Middle frontal gyrus (tissue), 1 donor: Measurements from ENCODE around the gene FOXO1.
A peak's percentile ranks its signal among the peaks of the same experiment; 100 is the strongest.

ENCODE experiments used
- DNase-seq: peaks from one replicate; pipeline ENCODE4 v3.0.0-alpha.2; 2015; ENCODE audit warnings: low spot score; ENCODE audit errors: extremely low spot score

FOXO1 gene

DNA sequence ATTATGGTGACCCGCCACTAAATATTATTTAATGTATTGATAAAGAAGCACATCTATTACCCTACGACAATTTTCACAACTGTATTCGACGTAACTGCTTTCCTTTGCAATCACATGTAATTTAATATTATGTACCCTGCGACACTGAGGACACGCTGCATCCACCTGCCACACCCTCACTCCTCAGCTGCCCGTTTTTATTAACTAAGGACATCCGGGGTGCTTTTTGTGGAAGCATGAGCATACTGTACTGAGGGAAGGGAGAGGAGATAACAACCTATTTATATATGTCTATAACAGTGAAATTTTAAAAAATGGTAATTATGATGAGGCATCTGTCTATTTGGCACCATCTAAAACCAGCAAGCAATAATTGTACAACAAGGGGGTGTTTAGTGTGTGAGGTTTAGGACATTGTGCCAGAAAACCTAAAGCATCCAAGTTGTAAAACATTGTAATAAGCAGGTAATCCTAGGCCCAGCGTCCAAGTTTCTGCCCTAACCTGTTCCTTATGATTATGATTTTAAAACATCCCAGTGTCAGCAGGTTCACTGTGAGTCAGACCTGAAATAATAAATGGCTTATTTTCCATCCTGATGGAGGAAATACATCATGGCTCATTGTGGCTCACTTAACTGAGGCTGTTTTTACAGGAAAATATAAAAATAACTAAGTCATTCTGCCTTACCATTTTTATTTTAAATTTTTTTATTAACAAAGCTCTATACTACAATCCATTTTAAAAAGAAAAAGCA is 56.3 kb downstream of the FOXO1 start:
- no peak for DNase-seq

- DNase-seq: no peak
These were observed 58.1 kb downstream of the FOXO1 start for GRCh38 chr13:40608308-40608707.

DNA sequence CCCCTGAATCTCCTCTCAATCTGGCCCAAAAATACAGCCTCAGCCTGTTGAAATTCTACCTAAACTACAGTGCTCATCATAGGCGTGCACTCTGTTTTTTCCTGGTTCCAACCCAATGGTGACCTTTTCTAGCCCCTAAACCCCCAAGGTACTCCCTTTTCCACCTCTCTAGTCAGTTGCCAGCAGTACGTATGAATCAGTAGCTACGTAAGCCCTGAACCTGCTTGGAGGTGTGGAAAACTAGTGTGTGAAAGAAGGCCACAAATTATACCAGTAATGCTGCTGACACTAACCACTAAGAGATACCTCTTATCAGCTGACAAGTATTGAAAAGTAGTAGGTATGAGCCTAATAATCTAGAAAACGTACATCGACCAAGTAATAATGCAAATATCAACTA is 60.9 kb downstream of the FOXO1 start:
- DNase-seq: no peak

GRCh38 chr13:40604135-40604534 is 62.3 kb downstream of the FOXO1 start:
- no peak for DNase-seq

DNA sequence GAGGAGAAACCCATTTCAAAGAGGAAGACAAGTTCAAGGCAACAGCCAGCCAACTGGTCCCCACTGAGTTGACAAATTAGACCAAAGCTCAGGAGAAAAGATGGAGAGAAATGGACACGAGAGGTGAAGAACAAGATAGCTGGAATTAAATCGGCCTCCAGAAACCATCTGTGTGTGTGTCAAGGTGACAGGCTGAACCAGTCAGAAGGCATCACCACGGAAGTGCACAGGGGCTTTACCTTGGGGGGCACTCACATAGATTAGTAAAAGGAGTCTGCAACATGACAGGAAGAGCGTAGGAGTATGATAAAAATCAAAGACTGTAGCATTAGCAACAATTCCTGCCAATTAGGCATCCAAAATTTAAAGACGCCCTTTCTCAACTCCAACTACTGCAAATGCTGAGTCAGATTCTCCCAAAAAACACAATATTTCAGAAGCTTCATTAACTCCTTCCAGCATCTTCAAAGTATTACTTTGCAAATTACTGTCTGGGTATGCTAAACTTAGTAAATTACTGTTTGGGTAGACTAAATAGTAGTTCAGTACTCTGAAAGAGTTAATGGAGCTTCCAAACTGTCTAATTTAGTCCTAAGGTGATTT is 66.2 kb downstream of the FOXO1 start:
- no peak for DNase-seq

- DNase-seq: no peak
These were observed 66.7 kb downstream of the FOXO1 start for GRCh38 chr13:40599747-40600146.

GRCh38 chr13:40599124-40599523 is 67.3 kb downstream of the FOXO1 start:
- DNase-seq: no peak

DNA sequence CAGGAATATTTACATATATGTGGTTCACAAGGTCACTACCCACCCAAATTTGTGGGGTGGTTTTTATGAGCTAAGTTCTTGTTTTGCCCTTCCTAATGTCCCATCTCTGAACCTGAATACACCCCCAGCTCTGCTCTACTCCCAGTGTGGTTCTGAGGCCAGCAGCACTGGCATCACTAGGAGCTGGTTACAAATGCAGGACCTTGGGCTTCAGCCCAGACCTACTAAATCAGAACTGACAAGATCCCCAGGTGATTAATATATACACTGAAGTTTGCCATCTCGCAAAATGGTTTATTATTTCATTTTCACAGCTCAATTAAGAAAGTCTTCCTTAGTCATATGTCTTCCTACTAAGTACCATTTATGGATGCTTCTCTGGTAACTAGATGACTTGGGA is 67.9 kb downstream of the FOXO1 start:
- no peak for DNase-seq

DNA sequence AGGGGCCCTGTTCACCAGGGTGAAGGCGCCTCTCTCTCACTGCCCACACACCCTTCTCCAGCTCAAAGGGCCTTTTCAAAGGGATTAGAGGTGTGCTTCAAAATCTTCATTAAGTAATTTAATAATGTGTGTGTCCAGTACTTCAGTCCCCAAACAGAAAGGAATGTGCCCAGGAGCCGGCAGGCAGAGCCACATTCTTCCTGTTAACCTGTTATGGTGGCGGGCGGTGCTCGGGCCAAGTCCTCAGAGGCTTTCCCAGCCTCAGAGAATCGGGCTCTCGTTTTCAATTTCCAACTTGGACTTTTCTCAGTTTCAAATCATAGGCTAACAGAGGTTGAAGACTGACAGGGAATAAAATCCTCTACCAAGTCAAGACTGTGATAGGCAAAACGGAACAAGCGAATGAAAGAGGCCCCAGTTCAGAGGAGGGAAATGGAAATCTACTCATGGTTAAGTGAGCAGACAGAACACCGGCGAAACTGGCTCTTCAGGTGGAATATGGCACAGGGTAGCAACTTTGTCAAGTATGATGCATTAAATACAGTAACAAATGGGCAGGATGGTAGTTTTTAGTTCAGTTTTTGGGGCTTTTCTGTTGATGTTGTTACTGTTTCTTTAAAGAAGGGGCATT is 68.6 kb downstream of the FOXO1 start:
- DNase-seq: no peak

GRCh38 chr13:40596484-40596883 is 70.0 kb downstream of the FOXO1 start:
- DNase-seq: no peak

DNA sequence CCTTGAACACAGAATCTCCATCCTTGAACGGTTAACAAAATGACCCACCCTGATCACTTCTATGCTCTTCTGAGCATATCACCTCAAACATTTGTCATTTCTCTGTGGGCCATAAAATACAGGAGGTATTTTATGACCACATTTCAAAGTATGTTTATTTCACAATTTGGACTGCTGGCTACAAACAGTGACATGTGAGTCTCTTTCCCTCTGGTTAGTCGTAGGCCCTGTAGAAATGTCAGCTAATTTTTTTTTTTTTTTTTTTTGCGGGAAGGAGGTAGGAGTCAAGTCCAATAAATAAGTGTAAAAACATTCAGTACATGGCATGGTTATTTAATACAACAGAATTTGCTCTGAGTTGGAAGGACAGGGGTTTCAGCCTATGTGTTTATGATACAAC is 70.7 kb downstream of the FOXO1 start:
- no peak for DNase-seq

DNA sequence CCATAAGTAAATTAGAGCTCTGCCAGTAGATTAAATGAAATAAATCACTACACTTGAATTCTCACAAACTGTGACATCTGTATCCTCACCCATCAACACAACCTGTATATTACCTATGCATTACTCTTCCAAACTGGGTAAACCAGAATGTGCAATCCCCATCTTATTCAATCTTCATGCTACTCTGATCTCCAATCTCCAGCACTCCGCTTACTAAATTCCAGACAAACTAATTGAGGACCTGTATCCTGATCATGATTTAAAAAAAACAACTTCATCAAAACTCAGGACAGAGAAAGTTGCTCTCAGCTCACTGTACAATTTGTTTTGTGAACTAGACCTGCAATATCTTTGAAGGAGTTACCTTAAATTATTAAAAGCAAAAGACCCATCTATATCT is 74.4 kb downstream of the FOXO1 start:
- DNase-seq: no peak

DNA sequence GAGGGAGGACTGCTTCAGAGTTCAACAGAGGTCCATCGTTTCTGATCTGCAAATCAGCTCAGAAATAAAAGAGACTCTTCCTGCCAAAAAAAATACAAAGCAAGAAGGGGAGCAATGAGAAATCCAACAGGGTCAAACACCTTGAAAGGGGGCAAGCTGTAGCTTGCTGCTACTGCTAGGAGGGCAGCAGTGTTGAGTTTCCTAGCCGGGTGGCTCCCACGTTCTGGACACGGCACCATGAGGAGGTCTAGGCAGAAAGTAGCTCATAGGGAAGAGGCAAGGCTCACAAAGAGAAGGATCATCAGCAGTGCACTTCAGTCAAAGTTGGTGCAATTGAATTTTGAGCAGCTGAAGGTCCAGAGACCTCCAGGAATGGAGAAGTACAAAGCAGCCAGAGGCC is 75.3 kb downstream of the FOXO1 start:
- no peak for DNase-seq

- DNase-seq: no peak
These were observed 76.2 kb downstream of the FOXO1 start for GRCh38 chr13:40590112-40590862.

DNA sequence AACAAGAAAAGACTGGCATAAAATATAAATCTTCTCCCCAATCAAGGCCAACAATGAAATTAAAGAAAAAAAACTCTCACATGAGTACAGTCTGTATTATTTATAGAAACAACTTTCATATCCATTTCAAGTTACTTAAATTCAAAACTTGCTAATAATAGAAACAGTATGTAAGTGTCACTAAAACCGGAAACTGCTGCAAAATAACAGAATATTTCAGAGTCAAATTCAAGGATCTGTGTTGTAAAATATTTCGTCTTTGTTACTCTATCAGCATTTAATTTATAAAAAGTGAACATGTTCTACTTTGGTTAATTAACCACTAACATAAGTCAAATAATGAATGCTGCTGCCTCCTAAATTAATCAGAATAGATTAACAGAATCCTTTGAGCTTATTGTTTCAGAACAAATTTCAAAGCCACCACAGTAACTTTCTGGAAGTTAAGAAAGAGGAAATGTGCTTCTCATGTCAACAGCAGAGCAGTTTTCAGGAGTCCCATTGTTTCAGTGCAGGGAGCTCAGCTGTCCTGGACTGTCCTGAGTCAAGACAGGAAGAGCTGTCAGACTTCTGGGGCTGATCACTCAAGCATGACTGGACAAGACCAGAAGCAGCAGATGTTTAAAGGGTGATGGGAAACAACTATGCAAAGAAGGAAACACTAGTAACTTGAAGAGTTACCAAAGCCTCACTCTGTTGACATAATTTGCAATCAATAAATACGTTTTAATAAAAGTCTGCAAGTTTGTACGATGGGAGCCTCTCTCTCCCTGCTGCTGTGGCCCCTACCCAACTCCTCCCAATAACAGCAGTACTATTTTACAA is 76.9 kb downstream of the FOXO1 start:
- DNase-seq: no peak

DNA sequence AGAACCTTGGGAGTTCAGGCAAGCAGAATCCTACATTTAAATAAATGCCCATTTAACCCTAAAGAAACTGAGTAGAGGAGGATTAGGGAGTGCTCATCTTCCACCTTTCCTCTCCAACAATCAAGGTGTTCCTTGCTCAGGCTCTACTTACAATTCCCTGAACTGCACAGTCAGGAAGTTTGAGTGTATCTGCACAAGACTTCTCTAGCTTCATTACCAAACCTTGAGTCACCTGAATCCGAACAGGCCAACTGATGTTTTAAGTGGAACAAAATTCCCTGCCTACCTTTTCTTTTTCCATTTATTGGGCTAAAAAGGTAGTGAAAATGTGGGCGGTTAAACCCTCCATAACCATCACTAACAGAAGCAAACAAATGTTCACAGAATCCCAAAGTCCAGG is 78.3 kb downstream of the FOXO1 start:
- no peak for DNase-seq

DNA sequence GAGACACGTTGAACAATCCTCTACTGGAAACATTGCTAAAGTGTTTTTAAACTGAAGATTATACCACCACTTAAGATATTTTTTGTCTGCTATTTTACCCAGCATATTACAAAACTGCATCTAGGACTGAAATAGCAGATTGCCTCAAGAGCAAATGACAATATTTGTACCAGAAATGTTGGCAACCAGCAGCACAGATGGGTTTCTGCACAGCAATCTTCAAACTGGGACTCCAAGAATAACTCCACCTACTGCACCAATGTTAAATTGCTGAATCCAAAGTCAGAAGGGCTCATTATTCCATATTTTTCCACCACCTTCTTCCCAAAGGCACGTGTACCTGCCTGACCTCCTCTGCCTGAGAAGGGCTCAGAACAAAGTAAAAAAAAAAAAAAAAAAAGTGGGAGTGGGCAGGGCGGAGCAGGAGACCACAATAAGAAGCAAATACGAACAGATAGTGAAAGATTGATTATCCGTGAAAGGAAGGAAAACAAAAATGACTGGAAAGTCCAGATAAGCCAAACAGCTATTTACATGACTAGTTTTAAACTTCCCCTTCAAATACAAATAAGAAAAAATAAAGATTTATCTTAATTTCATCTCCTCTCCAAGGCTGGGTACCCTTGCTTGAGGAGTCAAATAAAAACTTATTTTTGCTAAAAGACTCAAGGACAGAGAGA is 79.4 kb downstream of the FOXO1 start:
- peak; percentile 59 for DNase-seq

- no peak for DNase-seq
These were observed 80.5 kb downstream of the FOXO1 start for GRCh38 chr13:40585911-40586471.

GRCh38 chr13:40583738-40584137 is 82.7 kb downstream of the FOXO1 start:
- DNase-seq: no peak

DNA sequence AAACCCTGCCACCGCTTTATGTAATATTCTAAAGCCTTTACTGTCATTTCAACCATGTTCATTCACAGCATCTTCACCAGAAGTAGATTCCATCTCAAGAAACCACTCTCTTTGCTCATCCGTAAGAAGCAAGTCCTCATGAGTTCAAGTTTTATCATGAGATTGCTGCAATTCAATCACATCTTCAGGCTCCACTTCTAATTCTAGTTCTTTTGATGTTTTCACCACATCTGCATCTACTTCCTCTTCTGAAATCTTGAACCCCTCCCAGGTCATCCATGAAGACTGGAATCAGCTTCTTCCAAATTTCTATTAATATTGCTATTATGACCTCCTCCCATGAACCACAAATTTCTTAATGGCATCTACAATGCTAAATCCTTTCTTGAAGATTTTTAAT is 83.9 kb downstream of the FOXO1 start:
- no peak for DNase-seq

GRCh38 chr13:40581277-40581579 is 85.2 kb downstream of the FOXO1 start:
- no peak for DNase-seq
